PFSK-1 (cell line): ENCODE measurements around the gene HPD.

Experiments used
- FOXP2 ChIP-seq: optimal IDR thresholded peaks from 2 replicates; pipeline ENCODE3; 2011; ENCODE audit warnings: borderline replicate concordance, control low read depth, inconsistent platforms; ENCODE audit not compliant: insufficient read depth; ENCODE audit errors: extremely low read length, extremely low read depth
- POLR2AphosphoS5 ChIP-seq: IDR thresholded peaks from 2 replicates; pipeline ENCODE4 v1.6.1; 2012; ENCODE audit warnings: low read depth, mild to moderate bottlenecking, control low read depth, low read length, moderate library complexity
- SIN3A ChIP-seq: IDR thresholded peaks from 2 replicates; pipeline ENCODE4 v1.6.1; 2012; ENCODE audit warnings: mild to moderate bottlenecking, low read length, moderate library complexity, borderline replicate concordance; ENCODE audit not compliant: insufficient read depth
- TAF1 ChIP-seq: IDR thresholded peaks from 2 replicates; pipeline ENCODE4 v1.6.1; 2012; ENCODE audit warnings: low read length, control low read depth, borderline replicate concordance; ENCODE audit not compliant: insufficient read depth
- TF ChIP-seq, protein P1 (sequence below), 2 experiments: IDR thresholded peaks; 2 replicates each; pipeline versions ENCODE4 v1.6.1 to v1.8.0; 2011 to 2012; ENCODE audit warnings: low read depth in 2 of 2, low read length in 2 of 2, control low read depth in 1 of 2, inconsistent platforms in 1 of 2, mild to moderate bottlenecking in 1 of 2, moderate library complexity in 1 of 2; ENCODE audit not compliant: insufficient read depth in 1 of 2

HPD gene

DNA sequence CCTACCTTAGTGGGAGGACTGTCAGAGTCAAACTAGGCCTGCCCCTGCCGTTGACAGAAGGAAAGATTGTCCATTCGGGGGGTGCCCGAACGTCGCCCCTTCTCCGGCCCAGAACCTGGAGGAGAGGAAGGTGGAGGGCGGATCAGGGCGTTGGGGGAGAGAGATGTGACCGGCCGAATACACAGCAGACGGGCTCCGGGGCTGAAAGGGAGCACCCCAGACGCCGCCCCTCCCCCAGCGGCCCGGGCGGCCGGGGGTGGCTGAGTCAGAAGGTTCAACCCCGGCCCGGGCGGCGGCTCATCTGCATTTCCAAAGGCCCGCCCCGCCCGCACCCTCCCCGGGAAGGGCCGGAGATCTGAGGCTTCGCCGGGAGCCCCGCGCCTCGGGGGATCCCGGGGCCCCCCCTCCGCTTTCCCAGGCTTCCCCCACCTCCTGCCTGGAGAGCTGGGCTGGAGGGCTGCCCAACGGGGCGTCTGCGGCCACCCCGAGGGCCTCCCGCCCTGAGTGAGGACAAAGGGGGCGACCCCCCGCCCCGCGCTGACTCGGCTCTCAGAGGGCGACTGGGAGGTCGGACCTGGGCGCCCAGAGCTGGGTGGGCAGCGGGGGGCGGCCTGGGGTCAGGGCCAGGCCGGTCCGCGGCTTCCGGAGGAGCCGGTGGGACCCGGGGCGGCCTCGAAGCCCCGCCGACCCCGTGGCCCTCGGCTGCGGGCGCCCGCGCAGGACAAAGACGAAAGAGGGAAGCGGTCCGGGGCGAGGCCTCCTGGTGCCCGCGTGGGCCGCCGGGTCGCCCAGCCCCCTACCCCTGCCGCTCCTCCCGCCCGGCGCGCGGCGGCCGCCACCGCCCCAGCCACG is 58.6 kb downstream of the HPD start:
- TF ChIP-seq TAF1 = 0 out of 2 replicates have a peak, but pooled peaks have one; percentile 40
- TF ChIP-seq POLR2AphosphoS5 = peak; percentile 61; the same call in 1 of the 2 replicates
- no peak for TF ChIP-seq SIN3A
- TF ChIP-seq FOXP2 = no peak
- TF ChIP-seq, protein P1, sequence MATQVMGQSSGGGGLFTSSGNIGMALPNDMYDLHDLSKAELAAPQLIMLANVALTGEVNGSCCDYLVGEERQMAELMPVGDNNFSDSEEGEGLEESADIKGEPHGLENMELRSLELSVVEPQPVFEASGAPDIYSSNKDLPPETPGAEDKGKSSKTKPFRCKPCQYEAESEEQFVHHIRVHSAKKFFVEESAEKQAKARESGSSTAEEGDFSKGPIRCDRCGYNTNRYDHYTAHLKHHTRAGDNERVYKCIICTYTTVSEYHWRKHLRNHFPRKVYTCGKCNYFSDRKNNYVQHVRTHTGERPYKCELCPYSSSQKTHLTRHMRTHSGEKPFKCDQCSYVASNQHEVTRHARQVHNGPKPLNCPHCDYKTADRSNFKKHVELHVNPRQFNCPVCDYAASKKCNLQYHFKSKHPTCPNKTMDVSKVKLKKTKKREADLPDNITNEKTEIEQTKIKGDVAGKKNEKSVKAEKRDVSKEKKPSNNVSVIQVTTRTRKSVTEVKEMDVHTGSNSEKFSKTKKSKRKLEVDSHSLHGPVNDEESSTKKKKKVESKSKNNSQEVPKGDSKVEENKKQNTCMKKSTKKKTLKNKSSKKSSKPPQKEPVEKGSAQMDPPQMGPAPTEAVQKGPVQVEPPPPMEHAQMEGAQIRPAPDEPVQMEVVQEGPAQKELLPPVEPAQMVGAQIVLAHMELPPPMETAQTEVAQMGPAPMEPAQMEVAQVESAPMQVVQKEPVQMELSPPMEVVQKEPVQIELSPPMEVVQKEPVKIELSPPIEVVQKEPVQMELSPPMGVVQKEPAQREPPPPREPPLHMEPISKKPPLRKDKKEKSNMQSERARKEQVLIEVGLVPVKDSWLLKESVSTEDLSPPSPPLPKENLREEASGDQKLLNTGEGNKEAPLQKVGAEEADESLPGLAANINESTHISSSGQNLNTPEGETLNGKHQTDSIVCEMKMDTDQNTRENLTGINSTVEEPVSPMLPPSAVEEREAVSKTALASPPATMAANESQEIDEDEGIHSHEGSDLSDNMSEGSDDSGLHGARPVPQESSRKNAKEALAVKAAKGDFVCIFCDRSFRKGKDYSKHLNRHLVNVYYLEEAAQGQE (IDR thresholded peaks at IDR 0.05; ENCODE audit: insufficient read depth in 1 of 2, low read depth in 2 of 2, low read length in 2 of 2) = no peak

DNA sequence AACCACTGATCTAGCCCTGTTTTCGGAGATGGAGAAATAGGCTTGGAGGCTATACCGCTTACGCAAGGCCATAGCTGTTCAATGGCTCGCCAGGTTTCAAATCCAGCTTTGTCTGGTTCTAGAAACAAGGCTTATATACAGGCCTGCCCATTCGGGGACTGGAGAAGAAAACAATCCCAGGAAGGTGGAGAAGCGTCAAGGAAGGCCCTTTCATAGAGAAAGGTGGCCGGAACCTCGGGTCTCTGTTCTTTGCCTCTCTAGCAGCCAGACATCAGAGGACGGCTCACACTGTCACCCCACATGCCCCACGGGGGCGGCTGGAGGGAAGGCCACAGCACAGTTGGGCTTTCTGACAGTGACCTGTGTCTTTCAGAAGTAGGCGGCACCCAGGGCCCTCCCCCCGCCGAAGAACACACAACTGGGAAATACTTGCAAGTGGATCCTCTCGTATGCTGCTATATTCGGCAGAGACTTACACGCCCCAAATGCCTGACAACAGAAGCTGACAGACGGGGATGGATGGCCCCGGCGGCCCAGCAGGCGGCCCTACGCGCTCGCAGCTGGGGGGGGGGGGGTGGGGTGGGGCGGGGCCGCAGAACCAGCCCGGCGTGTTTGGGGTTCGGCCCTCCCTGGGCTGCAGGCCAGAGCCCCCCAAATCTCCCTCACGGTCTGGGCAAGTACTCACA is 59.4 kb downstream of the HPD start:
- TF ChIP-seq FOXP2 = no peak
- TF ChIP-seq SIN3A = 0 out of 2 replicates have a peak, but pooled peaks have one; percentile 30

DNA sequence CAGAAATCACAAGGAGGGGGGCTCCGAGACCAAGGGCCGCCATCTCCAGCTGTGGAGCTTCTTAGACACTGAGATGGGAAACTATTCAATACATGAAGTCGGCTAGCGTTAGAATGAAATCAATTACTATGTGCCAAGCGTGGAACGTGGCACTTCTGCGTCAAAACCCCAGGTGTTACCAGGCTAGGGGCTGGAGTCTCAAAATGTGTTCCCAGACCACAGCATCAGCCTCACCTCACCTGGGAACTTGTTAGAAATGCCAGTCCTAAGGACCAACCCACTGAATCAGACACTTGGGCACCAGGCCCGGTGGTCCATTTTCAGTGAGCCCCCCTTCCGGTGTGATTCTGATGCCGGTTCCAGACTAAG is 59.9 kb downstream of the HPD start:
- TF ChIP-seq SIN3A (no peak), POLR2AphosphoS5 (no peak), FOXP2 (no peak), TAF1 (no peak)
- TF ChIP-seq, protein P1 (IDR thresholded peaks at IDR 0.05; ENCODE audit: insufficient read depth in 1 of 2, low read depth in 2 of 2, low read length in 2 of 2) = no peak

DNA sequence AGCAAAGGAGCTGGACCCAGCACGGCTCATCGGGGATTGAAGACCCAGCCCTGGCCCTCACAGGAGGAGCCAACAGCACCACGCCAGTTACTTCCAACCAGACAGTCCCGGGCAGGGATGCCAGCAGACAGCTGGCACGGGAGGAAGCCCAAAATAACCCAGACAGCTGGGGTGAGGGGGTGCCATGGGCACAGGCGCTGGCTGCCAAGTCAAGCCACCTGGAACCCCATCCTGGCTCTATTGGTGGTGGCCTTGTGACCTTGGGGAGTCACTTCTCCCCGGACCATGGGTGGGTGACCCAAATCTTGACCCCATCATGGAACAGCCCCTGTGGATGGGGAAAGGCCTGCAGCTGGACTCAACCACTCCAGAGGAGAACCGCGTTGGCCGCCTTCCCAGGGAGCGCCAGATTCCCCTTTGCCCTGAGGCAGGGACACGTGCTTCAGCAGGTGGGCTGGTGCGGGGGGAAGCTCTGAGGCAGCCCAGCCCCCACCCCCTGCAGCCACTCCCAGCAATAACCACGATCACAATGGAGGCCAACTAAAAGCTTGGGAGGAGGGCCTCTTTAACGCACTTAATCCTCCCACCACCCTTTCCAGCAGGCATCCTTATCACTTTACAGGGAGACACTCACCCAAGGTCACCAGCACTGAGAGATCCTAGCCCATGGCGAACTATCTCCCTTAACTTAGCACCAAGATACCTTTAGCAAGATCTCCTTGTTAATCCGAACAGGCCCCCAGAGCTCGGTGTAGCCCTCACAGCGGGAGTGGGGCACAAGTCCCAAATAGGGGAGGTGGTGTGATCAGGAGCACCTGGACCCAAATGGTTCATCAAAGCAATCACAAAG is 60.5 kb downstream of the HPD start:
- TF ChIP-seq, protein P1 (IDR thresholded peaks at IDR 0.05; ENCODE audit: insufficient read depth in 1 of 2, low read depth in 2 of 2, low read length in 2 of 2) = no peak
- TF ChIP-seq POLR2AphosphoS5 = peak; percentile 31; the same call in 1 of the 2 replicates

DNA sequence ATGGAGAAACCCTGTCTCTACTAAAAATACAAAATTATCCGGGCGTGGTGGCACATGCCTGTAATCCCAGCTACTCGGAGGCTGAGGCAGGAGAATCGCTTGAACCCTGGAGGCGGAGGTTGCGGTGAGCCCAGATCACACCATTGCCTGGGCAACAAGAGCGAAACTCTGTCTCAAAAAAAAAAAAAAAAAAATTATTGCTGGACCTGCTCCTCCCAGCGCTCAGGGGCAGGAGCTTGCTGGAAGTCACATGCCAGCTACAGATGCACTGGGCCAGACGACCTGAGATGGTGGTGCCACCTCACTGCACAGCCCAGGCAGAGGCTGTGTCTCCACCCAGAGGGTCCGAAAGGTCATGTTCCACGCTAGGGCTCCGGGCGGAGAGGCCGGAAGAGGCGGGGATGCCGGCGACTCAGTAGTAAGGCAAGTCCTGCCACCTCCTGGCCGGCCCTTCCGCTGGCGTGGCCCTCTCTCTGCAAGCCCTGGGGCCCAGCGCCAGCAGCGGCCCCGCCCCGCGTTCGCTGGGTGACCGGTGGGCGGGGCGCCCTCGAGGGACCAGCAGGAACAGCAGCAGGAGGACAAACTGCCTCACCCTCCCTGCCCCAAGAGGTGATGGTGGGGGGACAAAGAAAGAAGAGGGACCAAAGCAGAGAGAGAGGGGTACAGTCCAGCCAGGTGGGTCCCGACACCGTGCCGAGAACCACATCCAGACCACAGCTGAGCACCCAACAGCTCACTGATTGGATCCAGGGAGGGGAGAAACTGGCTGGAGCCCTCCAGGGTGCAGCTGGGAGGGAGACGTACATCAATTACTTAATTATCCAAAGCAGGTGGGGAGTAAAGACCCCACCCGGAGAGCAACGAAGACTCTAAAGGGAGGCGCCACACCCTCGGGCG is 61.6 kb downstream of the HPD start:
- TF ChIP-seq POLR2AphosphoS5 = peak; percentile 28; the same call in 1 of the 2 replicates
- no peak for TF ChIP-seq FOXP2
